ENCODE measurements around the gene RCAN2.

RCAN2 gene

DNA sequence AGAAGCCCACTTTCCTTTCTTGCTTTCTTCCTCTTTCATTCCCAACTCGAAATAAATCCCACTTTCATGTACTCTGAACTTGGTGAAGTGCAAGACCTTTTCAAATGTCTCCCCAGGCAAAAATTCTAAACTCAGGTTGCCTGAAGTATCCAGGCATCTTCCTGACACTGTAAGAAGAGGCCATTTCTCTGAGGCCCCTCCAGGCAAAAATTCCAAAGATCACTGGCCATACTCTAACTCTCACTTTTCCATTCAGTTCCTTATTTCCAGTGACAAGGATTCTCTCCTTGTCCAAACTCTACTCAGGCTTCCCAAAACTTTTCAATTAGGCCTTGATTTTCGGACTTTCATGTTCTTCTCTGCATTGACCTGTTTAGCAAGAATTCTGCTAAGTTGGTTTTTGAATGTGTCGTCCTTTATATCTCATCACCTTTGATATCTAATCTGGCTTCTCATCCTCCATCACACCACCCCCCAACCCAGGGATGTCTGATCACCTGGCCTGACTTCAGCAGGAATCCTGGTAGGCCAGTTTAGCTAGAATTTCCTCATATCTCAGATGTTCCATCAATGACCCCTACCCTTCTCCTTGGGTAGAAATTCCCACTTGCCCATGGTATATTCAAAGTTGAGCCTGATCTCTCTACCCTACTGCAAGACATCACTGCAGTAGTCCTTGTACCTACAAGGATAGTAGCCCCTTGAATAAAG, 124.9 kb downstream of the RCAN2 start:
- no peak for DNase-seq (ENCODE audit: low read depth in 1 of 2, low spot score in 1 of 2)
- no peak overlapping the region for H3K27ac ChIP-seq (replicated peaks)
- no peak for TF ChIP-seq GABPA (IDR thresholded peaks at IDR 0.05; ENCODE audit: low read depth)
- TF ChIP-seq SPI1 (IDR thresholded peaks at IDR 0.05; ENCODE audit: borderline replicate concordance, low read depth), result no peak
- no peak for TF ChIP-seq POLR2AphosphoS5 (IDR thresholded peaks at IDR 0.05; ENCODE audit: low read depth)
- TF ChIP-seq, protein P1, sequence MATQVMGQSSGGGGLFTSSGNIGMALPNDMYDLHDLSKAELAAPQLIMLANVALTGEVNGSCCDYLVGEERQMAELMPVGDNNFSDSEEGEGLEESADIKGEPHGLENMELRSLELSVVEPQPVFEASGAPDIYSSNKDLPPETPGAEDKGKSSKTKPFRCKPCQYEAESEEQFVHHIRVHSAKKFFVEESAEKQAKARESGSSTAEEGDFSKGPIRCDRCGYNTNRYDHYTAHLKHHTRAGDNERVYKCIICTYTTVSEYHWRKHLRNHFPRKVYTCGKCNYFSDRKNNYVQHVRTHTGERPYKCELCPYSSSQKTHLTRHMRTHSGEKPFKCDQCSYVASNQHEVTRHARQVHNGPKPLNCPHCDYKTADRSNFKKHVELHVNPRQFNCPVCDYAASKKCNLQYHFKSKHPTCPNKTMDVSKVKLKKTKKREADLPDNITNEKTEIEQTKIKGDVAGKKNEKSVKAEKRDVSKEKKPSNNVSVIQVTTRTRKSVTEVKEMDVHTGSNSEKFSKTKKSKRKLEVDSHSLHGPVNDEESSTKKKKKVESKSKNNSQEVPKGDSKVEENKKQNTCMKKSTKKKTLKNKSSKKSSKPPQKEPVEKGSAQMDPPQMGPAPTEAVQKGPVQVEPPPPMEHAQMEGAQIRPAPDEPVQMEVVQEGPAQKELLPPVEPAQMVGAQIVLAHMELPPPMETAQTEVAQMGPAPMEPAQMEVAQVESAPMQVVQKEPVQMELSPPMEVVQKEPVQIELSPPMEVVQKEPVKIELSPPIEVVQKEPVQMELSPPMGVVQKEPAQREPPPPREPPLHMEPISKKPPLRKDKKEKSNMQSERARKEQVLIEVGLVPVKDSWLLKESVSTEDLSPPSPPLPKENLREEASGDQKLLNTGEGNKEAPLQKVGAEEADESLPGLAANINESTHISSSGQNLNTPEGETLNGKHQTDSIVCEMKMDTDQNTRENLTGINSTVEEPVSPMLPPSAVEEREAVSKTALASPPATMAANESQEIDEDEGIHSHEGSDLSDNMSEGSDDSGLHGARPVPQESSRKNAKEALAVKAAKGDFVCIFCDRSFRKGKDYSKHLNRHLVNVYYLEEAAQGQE (IDR thresholded peaks at IDR 0.05; ENCODE audit: insufficient replicate concordance, low read depth), result no peak
- TF ChIP-seq, protein P2, sequence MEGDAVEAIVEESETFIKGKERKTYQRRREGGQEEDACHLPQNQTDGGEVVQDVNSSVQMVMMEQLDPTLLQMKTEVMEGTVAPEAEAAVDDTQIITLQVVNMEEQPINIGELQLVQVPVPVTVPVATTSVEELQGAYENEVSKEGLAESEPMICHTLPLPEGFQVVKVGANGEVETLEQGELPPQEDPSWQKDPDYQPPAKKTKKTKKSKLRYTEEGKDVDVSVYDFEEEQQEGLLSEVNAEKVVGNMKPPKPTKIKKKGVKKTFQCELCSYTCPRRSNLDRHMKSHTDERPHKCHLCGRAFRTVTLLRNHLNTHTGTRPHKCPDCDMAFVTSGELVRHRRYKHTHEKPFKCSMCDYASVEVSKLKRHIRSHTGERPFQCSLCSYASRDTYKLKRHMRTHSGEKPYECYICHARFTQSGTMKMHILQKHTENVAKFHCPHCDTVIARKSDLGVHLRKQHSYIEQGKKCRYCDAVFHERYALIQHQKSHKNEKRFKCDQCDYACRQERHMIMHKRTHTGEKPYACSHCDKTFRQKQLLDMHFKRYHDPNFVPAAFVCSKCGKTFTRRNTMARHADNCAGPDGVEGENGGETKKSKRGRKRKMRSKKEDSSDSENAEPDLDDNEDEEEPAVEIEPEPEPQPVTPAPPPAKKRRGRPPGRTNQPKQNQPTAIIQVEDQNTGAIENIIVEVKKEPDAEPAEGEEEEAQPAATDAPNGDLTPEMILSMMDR (IDR thresholded peaks at IDR 0.05; ENCODE audit: insufficient read depth, low read length), result no peak
- no peak overlapping the region for H3K4me3 ChIP-seq (replicated peaks; ENCODE audit: insufficient read depth, low read length)
- no peaks in the 10 kb centered on the region for H3K27me3 ChIP-seq (ENCODE audit: insufficient read depth, poor library complexity, severe bottlenecking)

DNA sequence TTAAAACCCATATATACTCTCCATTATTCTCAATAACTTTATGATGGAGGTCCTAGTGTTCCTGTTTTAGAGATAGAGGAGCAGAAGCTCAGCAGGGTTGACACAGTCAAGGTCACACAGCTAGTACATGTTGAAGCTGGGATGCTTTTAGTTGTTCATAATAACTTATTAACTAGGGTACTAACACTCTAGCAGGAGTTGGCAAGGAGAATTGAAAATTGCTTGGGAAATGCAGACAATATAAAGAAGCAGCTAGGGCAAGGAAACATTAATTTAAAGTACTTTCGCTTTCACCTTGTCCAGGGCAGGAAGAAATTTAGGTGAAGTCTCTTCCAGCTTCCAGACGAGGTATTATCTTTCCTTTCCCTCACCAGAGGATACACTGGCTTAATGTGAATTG, 133.7 kb downstream of the RCAN2 start:
- Histone ChIP-seq H3K27ac (replicated peaks) (no peak overlapping the region), H3K4me3 (replicated peaks; ENCODE audit: insufficient read depth, low read length) (no peak overlapping the region), H3K27me3 (ENCODE audit: insufficient read depth, poor library complexity, severe bottlenecking) (no peaks in the 10 kb centered on the region)
- TF ChIP-seq GABPA (IDR thresholded peaks at IDR 0.05; ENCODE audit: low read depth) (no peak), POLR2AphosphoS5 (IDR thresholded peaks at IDR 0.05; ENCODE audit: low read depth) (no peak), SPI1 (IDR thresholded peaks at IDR 0.05; ENCODE audit: borderline replicate concordance, low read depth) (no peak)
- TF ChIP-seq, protein P1 (IDR thresholded peaks at IDR 0.05; ENCODE audit: insufficient replicate concordance, low read depth), result no peak
- TF ChIP-seq, protein P2 (IDR thresholded peaks at IDR 0.05; ENCODE audit: insufficient read depth, low read length), result no peak
- DNase-seq (ENCODE audit: low read depth in 1 of 2, low spot score in 1 of 2), result no peak

DNA sequence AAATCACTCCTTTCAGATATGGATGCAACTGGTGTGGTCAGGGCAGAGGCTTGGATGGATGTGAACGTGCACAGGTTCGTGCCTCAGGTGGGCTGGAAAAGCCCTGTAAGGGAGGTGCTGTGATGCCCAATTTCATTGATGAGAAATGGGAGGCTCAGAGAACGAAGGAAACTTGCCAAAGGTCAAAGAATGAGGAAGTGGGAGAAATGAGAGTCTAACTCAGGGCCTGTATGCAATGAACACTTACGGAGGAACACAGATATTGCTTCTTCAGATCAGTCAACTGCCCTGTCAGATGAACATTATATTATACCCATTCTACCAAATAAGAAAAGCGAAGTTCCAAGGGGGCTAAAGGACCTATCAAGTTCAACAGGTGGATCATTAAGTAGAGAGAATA, 134.7 kb downstream of the RCAN2 start:
- no peak overlapping the region for H3K4me3 ChIP-seq (replicated peaks; ENCODE audit: insufficient read depth, low read length)

More for the DNA sequence above, 134.7 kb downstream of the RCAN2 start:
- H3K27ac ChIP-seq (replicated peaks), result no peak overlapping the region
- DNase-seq (ENCODE audit: low read depth in 1 of 2, low spot score in 1 of 2), result no peak
- no peaks in the 10 kb centered on the region for H3K27me3 ChIP-seq (ENCODE audit: insufficient read depth, poor library complexity, severe bottlenecking)
- TF ChIP-seq POLR2AphosphoS5 (IDR thresholded peaks at IDR 0.05; ENCODE audit: low read depth) (no peak), SPI1 (IDR thresholded peaks at IDR 0.05; ENCODE audit: borderline replicate concordance, low read depth) (peak; percentile 79)
- TF ChIP-seq, protein P1 (IDR thresholded peaks at IDR 0.05; ENCODE audit: insufficient replicate concordance, low read depth), result no peak

All from HL-60 (cell line).